ENCODE results near the gene SCN4B. TPM values are rescaled to one million over a fixed set of nuclear protein-coding genes. Genes with fewer than 3 reads are reported as not detected.

The SCN4B gene
- total and polyA plus RNA-seq, 2 of the 8 experiments (the other 6 are each of a cell fraction or from before 2014, with no cell fraction given): 2.8 to 4.9 TPM

GRCh38 chr11:118139578-118139977, 13.0 kb downstream of the SCN4B start:
- Histone ChIP-seq H3K4me2 (ENCODE audit: insufficient read depth in 1 of 2, low read depth in 2 of 2, low read length in 2 of 2) (no peak overlapping the region), H2AK5ac (ENCODE audit: low read depth, low read length) (no peak overlapping the region), H2BK5ac (ENCODE audit: low read depth, low read length) (no peak overlapping the region), H3K36me3 (ENCODE audit: control insufficient read depth in 2 of 4, insufficient read depth in 4 of 4, low read length in 3 of 4) (no peaks in the 10 kb centered on the region), H3K56ac (replicated peaks; ENCODE audit: insufficient read length, low read depth, low read length) (no peak overlapping the region), H4K5ac (ENCODE audit: insufficient read length, low read depth, low read length) (no peak overlapping the region), H2BK120ac (replicated peaks; ENCODE audit: low read depth, low read length) (no peak overlapping the region), H2BK12ac (ENCODE audit: low read depth, low read length) (no peak overlapping the region), H3K4ac (replicated peaks; ENCODE audit: insufficient read length, low read depth, low read length) (no peak overlapping the region), H2AFZ (ENCODE audit: low read length) (no peak overlapping the region), H3K27me3 (replicated peaks in 1 of 4; ENCODE audit: control insufficient read depth in 3 of 4, extremely low read depth in 1 of 4, insufficient read depth in 3 of 4, low read length in 3 of 4) (peaks cover 0 to 10% (median 1%) of the 10 kb centered on the region in 4 experiments; a peak in 3 of 7 replicates), H3K23me2 (ENCODE audit: low read depth, low read length) (no peaks in the 10 kb centered on the region), H2BK15ac (ENCODE audit: low read length) (no peak overlapping the region), H3K23ac (ENCODE audit: insufficient read length) (no peak overlapping the region), H4K8ac (ENCODE audit: extremely low read depth, insufficient read depth, low read length) (no peak overlapping the region), H3K79me1 (ENCODE audit: low read depth, low read length) (no peaks in the 10 kb centered on the region), H3K18ac (ENCODE audit: extremely low read depth, low read length) (no peak overlapping the region), H4K20me1 (replicated peaks in 1 of 2; ENCODE audit: control insufficient read depth in 1 of 2, insufficient read depth in 2 of 2, low read length in 2 of 2) (no peaks in the 10 kb centered on the region), H3K4me1 (replicated peaks in 1 of 4; ENCODE audit: control insufficient read depth in 3 of 4, insufficient read depth in 4 of 4, low read length in 3 of 4) (0 out of 7 replicates have a peak, but pooled peaks cover 0 to 2% (median 0%) of the 10 kb centered on the region in 4 experiments), H2BK20ac (ENCODE audit: low read length) (no peak overlapping the region), H3K27ac (ENCODE audit: low read depth, low read length) (no peak overlapping the region), H3K9ac (replicated peaks in 1 of 4; ENCODE audit: extremely low read depth in 1 of 4, low read depth in 3 of 4, low read length in 3 of 4) (no peak overlapping the region), H3K4me3 (ENCODE audit: extremely low read depth in 1 of 4, insufficient read depth in 2 of 4, low read depth in 3 of 4, low read length in 4 of 4) (no peak overlapping the region), H3K14ac (ENCODE audit: insufficient read length) (no peak overlapping the region), H3K9me3 (ENCODE audit: insufficient read depth in 2 of 2, low read depth in 1 of 2, low read length in 1 of 2) (no peaks in the 10 kb centered on the region), H3K79me2 (ENCODE audit: control insufficient read depth in 1 of 2, insufficient read depth in 2 of 2, low read length in 2 of 2) (no peaks in the 10 kb centered on the region), H4K91ac (replicated peaks; ENCODE audit: insufficient read length, low read length) (no peak overlapping the region)
- ChIA-PET POLR2A (ENCODE audit: partially characterized antibody) (no interaction called here), CTCF (ENCODE audit: partially characterized antibody) (interaction anchor here (1.3 to 3.3 kb wide), 4 partner anchors 10 to 32 kb away, joined by 3 to 11 read pairs (median 6); no protein-coding TSS in a partner anchor)
- DNase-seq (ENCODE audit: low read depth in 1 of 2, low spot score in 2 of 2) (no peak), FAIRE-seq (no peak)
- TF ChIP-seq ATF3 (IDR thresholded peaks at IDR 0.05; ENCODE audit: insufficient read depth, low read depth, low read length) (no peak), EZH2 (IDR thresholded peaks at IDR 0.05; ENCODE audit: low read depth, low read length, severe bottlenecking) (no peak), CEBPB (IDR thresholded peaks at IDR 0.05; ENCODE audit: low read depth, low read length) (no peak), PHF8 (conservative IDR thresholded peaks at IDR 0.05; ENCODE audit: low read depth, low read length) (no peak)
- WGBS, 2 experiments (ENCODE audit: extremely low coverage in 1 of 2, insufficient coverage in 1 of 2, insufficient read length in 1 of 2, insufficient replicate concordance in 2 of 2, low coverage in 1 of 2, low lambda C conversion rate in 2 of 2, missing lambda C conversion rate in 1 of 2): no CpG with 5 or more reads among the region's 1 CpG

All from H1 (cell line).